Skeletal muscle tissue (tissue), 4 donors: Measurements from ENCODE around the gene AVPI1. TPM values are rescaled to one million over a fixed set of nuclear protein-coding genes. Genes with fewer than 3 reads are reported as not detected.
"Not testable (repeated sequence)": the region's sequence is repeated elsewhere in the genome, so short reads cannot be mapped to it uniquely, and the experiment has no call there.

Experiments used
- H3K27ac ChIP-seq: one replicate; pipeline ENCODE4 v1.7.0; 2013; ENCODE audit warnings: mild to moderate bottlenecking, low read depth, low read length, inconsistent platforms
- H3K27me3 ChIP-seq, 3 donors: one replicate each; pipeline ENCODE4 v1.7.0; 2013; ENCODE audit warnings: low read length in 3 of 3; ENCODE audit not compliant: control insufficient read depth in 3 of 3, insufficient read depth in 3 of 3
- H3K36me3 ChIP-seq, 3 donors: one replicate each; pipeline ENCODE4 v1.7.0; 2013; ENCODE audit warnings: low read length in 3 of 3; ENCODE audit not compliant: control insufficient read depth in 3 of 3, insufficient read depth in 3 of 3
- H3K4me1 ChIP-seq, 3 donors: one replicate each; pipeline ENCODE4 v1.7.0; 2013; ENCODE audit warnings: low read length in 3 of 3, mild to moderate bottlenecking in 3 of 3; ENCODE audit not compliant: control insufficient read depth in 3 of 3, insufficient read depth in 3 of 3
- H3K4me3 ChIP-seq, 3 donors: one replicate each; pipeline ENCODE4 v1.7.0; 2013; ENCODE audit warnings: low read length in 3 of 3
- H3K9ac ChIP-seq, 3 donors: one replicate each; pipeline ENCODE4 v1.7.0; 2013; ENCODE audit warnings: low read length in 3 of 3, mild to moderate bottlenecking in 3 of 3, moderate library complexity in 2 of 3, low read depth in 1 of 3
- H3K9me3 ChIP-seq, 3 donors: one replicate each; pipeline ENCODE4 v1.7.0; 2013; ENCODE audit warnings: low read length in 3 of 3; ENCODE audit not compliant: control insufficient read depth in 3 of 3
- total RNA-seq: library from RNA; depleted of rRNA; stranded (reverse); fragments of >200 nt; gene quantifications from one replicate; pipeline ENCODE4 v1.2.3, GENCODE V29; 2014
- donor health status: Osteomylitis.

AVPI1 gene
- total RNA-seq, 1 donor from 2014 or later, result 5.2 TPM

DNA sequence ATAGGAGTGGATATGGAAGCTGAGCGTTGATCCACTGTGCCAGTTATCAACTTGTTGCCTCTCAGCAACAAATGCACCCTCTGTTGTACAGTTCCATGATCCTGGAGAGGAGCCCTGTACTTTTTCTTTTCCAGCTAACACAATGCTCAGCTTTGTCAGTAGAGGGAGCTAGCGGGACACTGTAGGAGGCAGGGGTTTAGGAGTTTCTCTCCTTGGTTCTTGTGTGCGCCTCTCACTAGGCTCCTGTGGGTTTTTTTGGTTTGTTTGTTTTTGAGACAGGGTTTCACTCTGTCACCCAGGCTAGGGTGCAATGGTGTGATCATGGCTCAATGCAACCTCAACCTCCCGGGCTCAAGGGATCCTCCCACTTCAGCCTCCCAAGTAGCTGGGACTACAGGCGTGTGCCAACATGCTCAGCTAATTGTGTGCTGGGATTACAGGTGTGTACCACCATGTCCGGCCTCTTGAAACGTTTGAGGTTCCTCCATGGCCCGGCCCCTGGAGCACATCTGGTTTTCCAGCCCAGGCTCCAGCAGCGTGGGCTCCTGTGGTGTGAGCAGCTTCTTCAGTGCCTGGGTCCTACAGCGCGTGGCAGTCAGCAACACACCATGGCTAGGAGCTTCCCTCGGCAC is 14.5 kb upstream of the AVPI1 start:
- H3K9me3 ChIP-seq, result no peaks in the 10 kb centered on the region
- no peaks in the 10 kb centered on the region for H3K36me3 ChIP-seq
- no peaks in the 10 kb centered on the region for H3K4me1 ChIP-seq
- H3K9ac ChIP-seq, result no peak overlapping the region
- no peak overlapping the region for H3K4me3 ChIP-seq
- no peaks in the 10 kb centered on the region for H3K27me3 ChIP-seq
- no peak overlapping the region for H3K27ac ChIP-seq

- H3K9ac ChIP-seq, H3K4me3 ChIP-seq, H3K36me3 ChIP-seq, H3K4me1 ChIP-seq, H3K9me3 ChIP-seq, H3K27me3 ChIP-seq, H3K27ac ChIP-seq: not testable (repeated sequence)
Measured at GRCh38 chr10:97698072-97698655, 11.1 kb upstream of the AVPI1 start.

- no peak overlapping the region for H3K27ac ChIP-seq
- no peak overlapping the region for H3K9ac ChIP-seq
Measured at GRCh38 chr10:97690133-97690532, 3.1 kb upstream of the AVPI1 start.

DNA sequence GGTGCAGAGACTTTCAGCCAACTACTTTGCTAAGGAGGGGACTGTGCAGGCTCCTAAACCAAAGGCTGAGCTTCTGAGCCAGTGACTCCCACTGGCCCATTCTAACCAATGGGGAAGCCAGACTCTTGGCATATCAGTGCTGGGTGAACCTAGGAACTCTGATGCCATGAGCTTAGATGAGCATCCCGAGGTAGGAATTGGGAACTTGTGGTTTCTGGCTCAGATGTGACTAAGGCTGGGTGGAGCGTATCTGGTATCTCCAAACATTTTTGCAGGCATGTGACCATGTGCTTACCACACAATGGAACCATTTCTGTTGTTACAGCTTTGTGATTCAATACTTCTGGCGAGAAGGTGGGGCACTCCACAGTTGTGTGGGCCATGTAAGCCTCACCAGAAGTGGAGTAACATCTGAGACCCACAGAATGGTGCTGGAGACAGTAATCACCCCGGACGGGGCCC is 2.5 kb upstream of the AVPI1 start:
- Histone ChIP-seq H3K9me3 (peaks cover 0 to 2% (median 0%) of the 10 kb centered on the region in 3 donors), H3K27ac (no peak overlapping the region), H3K9ac (no peak overlapping the region), H3K4me3 (no peak overlapping the region), H3K27me3 (no peaks in the 10 kb centered on the region), H3K4me1 (peaks cover 25 to 35% (median 26%) of the 10 kb centered on the region in 3 donors), H3K36me3 (no peaks in the 10 kb centered on the region)

More at GRCh38 chr10:97690133-97690532, 3.1 kb upstream of the AVPI1 start:
- Histone ChIP-seq H3K9me3 (peaks cover 0 to 2% (median 0%) of the 10 kb centered on the region in 3 donors), H3K27me3 (no peaks in the 10 kb centered on the region), H3K4me3 (no peak overlapping the region), H3K36me3 (no peaks in the 10 kb centered on the region), H3K4me1 (peaks cover 22 to 29% (median 24%) of the 10 kb centered on the region in 3 donors)

DNA sequence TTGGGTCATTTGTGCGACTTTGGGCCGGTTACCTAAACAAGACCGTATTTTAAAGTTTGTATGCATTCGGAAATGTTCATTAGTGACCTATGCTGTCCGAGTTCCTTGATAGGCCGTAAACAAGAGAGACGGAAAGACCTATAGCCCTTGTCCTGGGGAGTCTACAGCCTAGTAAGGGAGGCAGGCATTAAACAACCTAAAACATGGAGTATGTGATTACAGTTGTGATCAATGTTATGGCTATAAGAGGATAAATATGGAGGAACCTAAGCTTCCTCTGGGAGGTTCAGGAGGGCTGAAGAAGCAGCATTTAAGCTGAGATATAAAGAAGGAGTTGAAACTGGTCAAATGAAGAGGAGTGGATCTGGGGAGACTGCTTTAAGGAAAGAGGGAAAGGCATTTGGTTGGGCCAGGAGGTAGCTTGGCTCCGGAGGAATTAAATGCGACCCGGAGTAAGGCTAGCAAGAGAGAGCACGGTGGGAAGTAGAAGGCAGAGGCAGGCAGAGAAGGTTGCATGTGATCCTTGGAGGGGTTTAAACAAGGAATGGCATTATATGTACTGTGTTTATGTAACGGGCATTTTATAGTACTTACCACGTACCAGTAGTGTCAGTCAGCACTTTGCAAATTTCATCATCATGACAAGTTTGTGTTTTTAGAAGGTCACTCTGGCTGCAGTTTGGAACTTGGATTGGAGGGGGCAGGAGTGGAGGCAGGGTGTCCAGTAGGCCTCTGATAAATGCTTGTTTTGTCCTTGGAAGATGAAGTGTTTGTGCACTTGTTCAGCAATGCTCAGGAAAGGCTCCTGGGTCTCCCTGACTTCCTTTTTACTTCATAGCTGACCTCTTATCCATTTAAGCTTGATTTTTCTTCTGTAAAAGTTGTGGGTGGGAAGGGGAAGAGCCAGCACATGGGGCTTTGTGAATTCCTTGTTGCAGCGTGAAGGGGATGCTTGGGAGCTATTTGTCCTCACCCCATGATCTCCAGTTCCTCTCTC is 1.0 kb upstream of the AVPI1 start:
- peak overlapping the region; percentile 83 to 95 (median 94) for H3K4me3 ChIP-seq
- H3K9me3 ChIP-seq, result no peaks in the 10 kb centered on the region
- peak overlapping the region; percentile 71 for H3K27ac ChIP-seq
- peak overlapping the region; percentile 85 to 96 (median 95) for H3K9ac ChIP-seq
- H3K27me3 ChIP-seq, result no peaks in the 10 kb centered on the region
- peaks cover 36 to 48% (median 39%) of the 10 kb centered on the region in 3 donors for H3K4me1 ChIP-seq
- no peaks in the 10 kb centered on the region for H3K36me3 ChIP-seq

DNA sequence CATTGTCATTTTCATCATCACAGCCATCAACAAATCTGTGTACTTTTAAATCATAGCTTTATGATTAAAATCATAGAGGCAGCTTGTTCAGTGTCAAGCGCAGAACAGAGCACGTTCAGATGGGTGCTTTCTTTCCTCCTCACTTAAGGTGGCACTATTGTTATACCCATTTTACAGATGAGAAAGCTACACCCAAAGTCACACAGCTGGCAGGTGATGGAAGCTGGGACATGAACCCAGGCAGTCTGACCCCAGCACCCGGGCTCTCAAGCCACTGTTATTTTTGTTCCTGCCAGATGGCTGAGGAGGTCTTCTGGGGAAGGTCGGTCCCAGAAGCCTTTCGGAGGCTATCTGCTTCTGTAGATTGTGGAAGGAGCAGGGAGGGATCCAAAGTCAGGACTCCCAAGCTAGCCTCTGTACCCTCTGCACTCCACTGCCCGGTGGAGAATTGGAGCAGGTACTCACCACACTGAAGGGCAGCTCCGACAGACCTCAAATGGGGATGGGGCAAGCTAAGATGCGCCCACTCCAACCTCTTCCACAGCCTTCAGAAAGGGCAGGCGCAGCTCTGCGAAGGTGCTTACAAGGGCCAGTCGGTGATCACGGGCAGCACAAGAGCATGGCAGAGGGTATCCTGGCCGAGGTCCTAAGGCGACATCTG is 610 bp downstream of the AVPI1 start:
- peaks cover 36 to 48% (median 39%) of the 10 kb centered on the region in 3 donors for H3K4me1 ChIP-seq
- peak overlapping the region; percentile 83 to 95 (median 94) for H3K4me3 ChIP-seq
- peak overlapping the region; percentile 85 to 96 (median 95) for H3K9ac ChIP-seq

GRCh38 chr10:97685395-97685958 is 1.6 kb downstream of the AVPI1 start:
- peak overlapping the region; percentile 18 to 83 (median 45) for H3K4me3 ChIP-seq
- peak overlapping the region in 1 of 3 donors; percentile 34 for H3K9ac ChIP-seq
- no peaks in the 10 kb centered on the region for H3K36me3 ChIP-seq
- peaks cover 36 to 48% (median 39%) of the 10 kb centered on the region in 3 donors for H3K4me1 ChIP-seq
- H3K9me3 ChIP-seq, result no peaks in the 10 kb centered on the region
- no peaks in the 10 kb centered on the region for H3K27me3 ChIP-seq
- H3K27ac ChIP-seq, result peak overlapping the region; percentile 3

More for the DNA sequence above, 610 bp downstream of the AVPI1 start:
- Histone ChIP-seq H3K27me3 (no peaks in the 10 kb centered on the region), H3K27ac (peak overlapping the region; percentile 71), H3K9me3 (no peaks in the 10 kb centered on the region), H3K36me3 (no peaks in the 10 kb centered on the region)

- Histone ChIP-seq H3K4me3 (no peak overlapping the region), H3K9me3 (no peaks in the 10 kb centered on the region), H3K27ac (no peak overlapping the region), H3K27me3 (no peaks in the 10 kb centered on the region), H3K36me3 (no peaks in the 10 kb centered on the region), H3K4me1 (peaks cover 36 to 48% (median 39%) of the 10 kb centered on the region in 3 donors), H3K9ac (peak overlapping the region in 1 of 3 donors; percentile 34)
Measured at GRCh38 chr10:97684866-97685394, 2.1 kb downstream of the AVPI1 start.

- Histone ChIP-seq H3K4me3 (peak overlapping the region in 1 of 3 donors; percentile 6), H3K9ac (peak overlapping the region in 2 of 3 donors; percentile 2 to 62)
- not testable (repeated sequence) for H3K36me3 ChIP-seq
Measured at GRCh38 chr10:97684368-97684713, 2.7 kb downstream of the AVPI1 start.

More at GRCh38 chr10:97684368-97684713, 2.7 kb downstream of the AVPI1 start:
- peaks cover 36 to 48% (median 39%) of the 10 kb centered on the region in 3 donors for H3K4me1 ChIP-seq
- H3K27ac ChIP-seq, result peak overlapping the region; percentile 56
- not testable (repeated sequence) for H3K27me3 ChIP-seq, H3K9me3 ChIP-seq
